ENCODE results near the gene EFHD1. TPM values are rescaled to one million over a fixed set of nuclear protein-coding genes. Genes with fewer than 3 reads are reported as not detected.

The EFHD1 gene
- total and polyA plus RNA-seq, 2 of the 13 experiments (the other 11 are each of a cell fraction or from before 2014, with no cell fraction given) = 0.09 TPM; not detected in 1

DNA sequence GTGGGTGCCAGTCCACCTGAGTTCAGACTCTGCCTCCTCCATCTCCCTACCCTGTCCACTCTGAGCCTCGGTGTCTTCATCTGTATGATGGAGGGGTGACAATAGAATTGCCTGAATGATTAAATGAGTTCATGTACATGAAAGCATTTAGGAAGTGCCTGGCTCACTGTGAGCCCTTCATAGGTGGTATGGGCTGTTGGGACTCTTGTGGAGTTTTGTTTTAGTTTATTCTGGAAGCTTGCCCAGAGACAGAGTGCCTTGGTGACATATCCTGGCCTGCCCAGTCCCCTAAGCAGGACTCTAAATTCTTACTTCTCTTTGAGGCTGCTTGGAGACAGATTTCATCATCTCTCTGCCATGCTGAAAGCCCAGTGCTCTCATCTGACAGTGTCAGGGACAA, 39.2 kb downstream of the EFHD1 start (continued):
- TF ChIP-seq SRSF4 (IDR thresholded peaks at IDR 0.05; ENCODE audit: low read depth, low read length, poor library complexity, severe bottlenecking) = no peak

DNA sequence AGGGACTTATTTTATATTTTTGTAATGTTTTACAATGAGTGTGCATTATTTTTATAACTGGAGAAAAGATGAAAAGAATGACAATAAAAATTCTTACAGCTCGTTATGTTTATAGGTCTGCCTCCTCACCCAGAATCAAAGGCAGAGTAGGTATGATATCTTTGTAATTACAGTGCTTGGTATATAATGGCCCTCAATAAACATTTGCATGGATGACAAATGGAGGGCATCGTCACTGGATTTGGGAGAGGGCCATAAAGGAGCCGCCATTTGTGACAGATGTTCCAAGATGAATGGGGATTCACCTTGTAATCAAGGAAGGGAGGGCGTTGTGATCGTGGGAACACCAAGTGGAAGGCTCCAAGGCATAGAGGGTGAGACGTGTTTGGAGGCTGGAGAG, 41.1 kb downstream of the EFHD1 start:
- Histone ChIP-seq H3K9me3 (ENCODE audit: low read length) (no peaks in the 10 kb centered on the region), H3K27me3 (ENCODE audit: control insufficient read depth in 1 of 2, insufficient read depth in 2 of 2, low read length in 2 of 2) (no peaks in the 10 kb centered on the region), H3K9ac (ENCODE audit: insufficient read depth, low read depth, low read length) (no peak overlapping the region), H4K20me1 (ENCODE audit: insufficient read depth, low read length) (no peaks in the 10 kb centered on the region), H3K27ac (ENCODE audit: extremely low read length, insufficient read depth, low read length) (no peak overlapping the region), H3K36me3 (replicated peaks in 1 of 2; ENCODE audit: control insufficient read depth in 1 of 2, insufficient read depth in 2 of 2, low read length in 2 of 2) (no peaks in the 10 kb centered on the region), H3K4me1 (ENCODE audit: insufficient read depth, low read length) (no peaks in the 10 kb centered on the region), H3K79me2 (ENCODE audit: insufficient read depth, low read length) (no peaks in the 10 kb centered on the region), H3K4me2 (ENCODE audit: low read depth, low read length) (no peak overlapping the region), H2AFZ (ENCODE audit: low read length) (no peak overlapping the region), H3K4me3 (replicated peaks in 1 of 3; ENCODE audit: insufficient read depth in 1 of 3, low read depth in 2 of 3, low read length in 3 of 3) (no peak overlapping the region)
- ChIA-PET POLR2A (no interaction called here), CTCF (ENCODE audit: low intra/inter-chr PET ratio, low total read pairs) (no interaction called here)
- in situ Hi-C loops (cut with HindIII; ENCODE audit: extremely low pct_ligation_motif_present, low pct_unique_long_range_greater_than_20kb) = no loop called here
- intact Hi-C loops (cut with micrococcal nuclease; ENCODE audit: unreplicated experiment) = no loop called here
- FAIRE-seq (no peak), DNase-seq (ENCODE audit: low spot score) (no peak), ATAC-seq (no peak)
- BruUV-seq (replicated peaks) = no TSS peak
- WGBS (ENCODE audit: low lambda C conversion rate) = 53% methylated on average over 6 of the region's 6 CpGs
- no peak for TF ChIP-seq KLF16 (CRISPR knock-in tag; IDR thresholded peaks at IDR 0.05)
- no peak for TF ChIP-seq TBP (CRISPR knock-in tag; IDR thresholded peaks at IDR 0.05)
- TF ChIP-seq, protein P1, sequence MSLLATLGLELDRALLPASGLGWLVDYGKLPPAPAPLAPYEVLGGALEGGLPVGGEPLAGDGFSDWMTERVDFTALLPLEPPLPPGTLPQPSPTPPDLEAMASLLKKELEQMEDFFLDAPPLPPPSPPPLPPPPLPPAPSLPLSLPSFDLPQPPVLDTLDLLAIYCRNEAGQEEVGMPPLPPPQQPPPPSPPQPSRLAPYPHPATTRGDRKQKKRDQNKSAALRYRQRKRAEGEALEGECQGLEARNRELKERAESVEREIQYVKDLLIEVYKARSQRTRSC (CRISPR knock-in tag; IDR thresholded peaks at IDR 0.05; ENCODE audit: low read depth) = no peak
- TF ChIP-seq ZNF546 (CRISPR knock-in tag; conservative IDR thresholded peaks at IDR 0.05) = no peak
- no peak for TF ChIP-seq SETDB1 (CRISPR knock-in tag; IDR thresholded peaks at IDR 0.05; ENCODE audit: borderline replicate concordance)
- TF ChIP-seq ZNF740 (CRISPR knock-in tag; IDR thresholded peaks at IDR 0.05) = no peak
- TF ChIP-seq ZNF629 (CRISPR knock-in tag; conservative IDR thresholded peaks at IDR 0.05) = no peak
- no peak for TF ChIP-seq RFX1 (IDR thresholded peaks at IDR 0.05)
- TF ChIP-seq, protein P2, sequence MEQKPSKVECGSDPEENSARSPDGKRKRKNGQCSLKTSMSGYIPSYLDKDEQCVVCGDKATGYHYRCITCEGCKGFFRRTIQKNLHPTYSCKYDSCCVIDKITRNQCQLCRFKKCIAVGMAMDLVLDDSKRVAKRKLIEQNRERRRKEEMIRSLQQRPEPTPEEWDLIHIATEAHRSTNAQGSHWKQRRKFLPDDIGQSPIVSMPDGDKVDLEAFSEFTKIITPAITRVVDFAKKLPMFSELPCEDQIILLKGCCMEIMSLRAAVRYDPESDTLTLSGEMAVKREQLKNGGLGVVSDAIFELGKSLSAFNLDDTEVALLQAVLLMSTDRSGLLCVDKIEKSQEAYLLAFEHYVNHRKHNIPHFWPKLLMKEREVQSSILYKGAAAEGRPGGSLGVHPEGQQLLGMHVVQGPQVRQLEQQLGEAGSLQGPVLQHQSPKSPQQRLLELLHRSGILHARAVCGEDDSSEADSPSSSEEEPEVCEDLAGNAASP (CRISPR knock-in tag; IDR thresholded peaks at IDR 0.05; ENCODE audit: borderline replicate concordance) = no peak
- TF ChIP-seq ZSCAN20 (CRISPR knock-in tag; IDR thresholded peaks at IDR 0.05; ENCODE audit: borderline replicate concordance) = no peak
- TF ChIP-seq HOXA9 (CRISPR knock-in tag; IDR thresholded peaks at IDR 0.05; ENCODE audit: borderline replicate concordance) = no peak
- no peak for TF ChIP-seq CSRNP2 (CRISPR knock-in tag; conservative IDR thresholded peaks at IDR 0.05; ENCODE audit: low read depth)
- TF ChIP-seq POLR2A (IDR thresholded peaks at IDR 0.05; ENCODE audit: insufficient read depth in 1 of 2, low read depth in 2 of 2, low read length in 2 of 2) = no peak
- TF ChIP-seq SYNCRIP (IDR thresholded peaks at IDR 0.05; ENCODE audit: insufficient read depth, low read depth, low read length) = no peak

All from HepG2 (cell line).